IMR-90 (cell line): ENCODE data around the gene TCF25. TPM values are rescaled to one million over a fixed set of nuclear protein-coding genes. Genes with fewer than 3 reads are reported as not detected.

ENCODE experiments used
- ATAC-seq: fragments of 200-7000 bp; cut with Tn5 transposase; 2 replicates; pipeline ENCODE4 v1.9.1; 2020; ENCODE audit warnings: low read depth, mild to moderate bottlenecking, moderate library complexity
- BruUV-seq: library from RNA; stranded (reverse); fragments of 400-500 nt; replicated peaks from 2 replicates; lab custom pipeline; 2021; lab: Mats Ljungman, UMichigan
- CTCF ChIA-PET: fragments of 300-600 bp; formaldehyde crosslinking; extraction: SDS; loops from one replicate; lab custom pipeline; 2021; ENCODE audit warnings: antibody characterized with exemption; lab: Yijun Ruan, JAX
- POLR2A ChIA-PET: fragments of 300-600 bp; sonication (Branson Sonifier 250); formaldehyde crosslinking; loops from one replicate; lab custom pipeline; 2022; ENCODE audit warnings: antibody characterized with exemption; ENCODE audit not compliant: unreplicated experiment; lab: Charles Lee
- DNase-seq: peaks from one replicate; pipeline ENCODE4 v3.0.0; 2013
- H2AFZ ChIP-seq: replicated peaks from 2 replicates; pipeline ENCODE3; 2013; ENCODE audit warnings: low read length, mild to moderate bottlenecking; ENCODE audit not compliant: poor library complexity
- H2AK5ac ChIP-seq: 2 replicates; pipeline ENCODE4 v1.6.1; 2013; ENCODE audit warnings: low read depth, low read length, inconsistent platforms
- H2AK9ac ChIP-seq: replicated peaks from 2 replicates; pipeline ENCODE3; 2013; ENCODE audit warnings: mild to moderate bottlenecking, low read depth, low read length, moderate library complexity; ENCODE audit not compliant: poor library complexity
- H2BK120ac ChIP-seq: 2 replicates; pipeline ENCODE4 v1.6.1; 2013; ENCODE audit warnings: low read depth, low read length, inconsistent platforms
- H2BK15ac ChIP-seq: 3 replicates; pipeline ENCODE4 v1.6.1; 2013; ENCODE audit warnings: low read depth, low read length, inconsistent platforms
- H2BK20ac ChIP-seq: 2 replicates; pipeline ENCODE4 v1.6.1; 2013; ENCODE audit warnings: low read depth, mild to moderate bottlenecking, inconsistent platforms, low read length, moderate library complexity
- H2BK5ac ChIP-seq: 2 replicates; pipeline ENCODE4 v1.6.1; 2013; ENCODE audit warnings: mild to moderate bottlenecking, low read depth, low read length, inconsistent platforms; ENCODE audit not compliant: poor library complexity, severe bottlenecking
- H3K14ac ChIP-seq: replicated peaks from 2 replicates; pipeline ENCODE4 v1.6.1; 2013; ENCODE audit warnings: low read depth, low read length, inconsistent platforms
- H3K18ac ChIP-seq: 2 replicates; pipeline ENCODE4 v1.6.1; 2013; ENCODE audit warnings: low read depth, low read length, control low read depth
- H3K23ac ChIP-seq: 2 replicates; pipeline ENCODE4 v1.6.1; 2013; ENCODE audit warnings: low read depth, low read length, inconsistent platforms
- H3K27ac ChIP-seq: 2 replicates; pipeline ENCODE4 v1.5.1; 2013; ENCODE audit warnings: mild to moderate bottlenecking, control low read depth, low read length; ENCODE audit not compliant: insufficient read depth
- H3K27me3 ChIP-seq: 2 replicates; pipeline ENCODE4 v1.6.1; 2013; ENCODE audit warnings: low read length; ENCODE audit not compliant: control insufficient read depth, insufficient read depth
- H3K36me3 ChIP-seq: 2 replicates; pipeline ENCODE4 v1.6.1; 2013; ENCODE audit warnings: low read length, mixed read lengths; ENCODE audit not compliant: control insufficient read depth, insufficient read depth
- H3K4ac ChIP-seq: 2 replicates; pipeline ENCODE4 v1.6.1; 2013; ENCODE audit warnings: low read depth, low read length, inconsistent platforms
- H3K4me1 ChIP-seq: 2 replicates; pipeline ENCODE4 v1.6.1; 2013; ENCODE audit warnings: low read length, mixed read lengths; ENCODE audit not compliant: control insufficient read depth, insufficient read depth
- H3K4me2 ChIP-seq: 2 replicates; pipeline ENCODE4 v1.6.1; 2013; ENCODE audit warnings: low read depth, mild to moderate bottlenecking, control low read depth, low read length, moderate library complexity
- H3K4me3 ChIP-seq: 2 replicates; pipeline ENCODE4 v1.5.1; 2013; ENCODE audit warnings: low read depth, mild to moderate bottlenecking, control low read depth, low read length, moderate library complexity; ENCODE audit not compliant: insufficient read depth
- H3K56ac ChIP-seq: 2 replicates; pipeline ENCODE4 v1.6.1; 2013; ENCODE audit warnings: low read length, inconsistent platforms; ENCODE audit not compliant: insufficient read depth; ENCODE audit errors: extremely low read depth
- H3K79me1 ChIP-seq, 2 experiments: 2 replicates each; pipeline ENCODE4 v1.6.1; 2013; ENCODE audit warnings: low read length in 2 of 2, inconsistent platforms in 1 of 2, low read depth in 1 of 2
- H3K9ac ChIP-seq: 2 replicates; pipeline ENCODE4 v1.6.1; 2013; ENCODE audit warnings: low read depth, low read length, control low read depth
- H3K9me1 ChIP-seq: 2 replicates; pipeline ENCODE4 v1.6.1; 2013; ENCODE audit warnings: low read length, inconsistent platforms; ENCODE audit not compliant: insufficient read depth
- H3K9me3 ChIP-seq: 2 replicates; pipeline ENCODE4 v1.6.1; 2013; ENCODE audit warnings: low read length; ENCODE audit not compliant: control insufficient read depth, insufficient read depth
- H4K20me1 ChIP-seq: 2 replicates; pipeline ENCODE4 v1.6.1; 2013; ENCODE audit warnings: low read length, inconsistent platforms; ENCODE audit not compliant: insufficient read depth
- H4K5ac ChIP-seq: 2 replicates; pipeline ENCODE4 v1.6.1; 2013; ENCODE audit warnings: mild to moderate bottlenecking, low read depth, low read length, control low read depth
- H4K8ac ChIP-seq, 2 experiments: 2 replicates each; pipeline ENCODE4 v1.6.1; 2013; ENCODE audit warnings: low read depth in 2 of 2, low read length in 2 of 2, control low read depth in 1 of 2, inconsistent platforms in 1 of 2
- H4K91ac ChIP-seq: 2 replicates; pipeline ENCODE4 v1.6.1; 2013; ENCODE audit warnings: low read depth, low read length, inconsistent platforms; ENCODE audit not compliant: insufficient read depth
- BHLHE40 ChIP-seq: fragments of 150-350 bp; IDR thresholded peaks from 2 replicates; pipeline ENCODE4 v1.6.1; 2016; ENCODE audit warnings: mild to moderate bottlenecking, low read depth, low read length
- CEBPB ChIP-seq: IDR thresholded peaks from 2 replicates; pipeline ENCODE4 v1.6.1; 2012; ENCODE audit warnings: low read depth, low read length, improper control_type of control experiment
- CHD1 ChIP-seq: IDR thresholded peaks from 2 replicates; pipeline ENCODE4 v1.6.1; 2012; ENCODE audit warnings: low read depth, low read length, improper control_type of control experiment
- FOS ChIP-seq: fragments of 150-350 bp; IDR thresholded peaks from 2 replicates; pipeline ENCODE4 v1.6.1; 2016; ENCODE audit warnings: low read depth, low read length
- MAFK ChIP-seq: IDR thresholded peaks from 2 replicates; pipeline ENCODE4 v1.6.1; 2012; ENCODE audit warnings: low read depth, low read length, improper control_type of control experiment
- MAZ ChIP-seq: IDR thresholded peaks from 2 replicates; pipeline ENCODE4 v1.6.1; 2012; ENCODE audit warnings: low read depth, mild to moderate bottlenecking, low read length, improper control_type of control experiment, moderate library complexity, borderline replicate concordance
- MXI1 ChIP-seq: IDR thresholded peaks from 2 replicates; pipeline ENCODE4 v1.6.1; 2012; ENCODE audit warnings: low read depth, mild to moderate bottlenecking, low read length, moderate library complexity, borderline replicate concordance
- NFE2L2 ChIP-seq: fragments of 150-350 bp; IDR thresholded peaks from 2 replicates; pipeline ENCODE4 v1.6.1; 2016; ENCODE audit warnings: low read depth, mild to moderate bottlenecking, low read length
- POLR2A ChIP-seq: IDR thresholded peaks from 2 replicates; pipeline ENCODE4 v1.6.1; 2012; ENCODE audit warnings: mild to moderate bottlenecking, low read depth, low read length
- RAD21 ChIP-seq: IDR thresholded peaks from 2 replicates; pipeline ENCODE4 v1.6.1; 2012; ENCODE audit warnings: low read length, improper control_type of control experiment
- RCOR1 ChIP-seq: IDR thresholded peaks from 2 replicates; pipeline ENCODE4 v1.6.1; 2012; ENCODE audit warnings: mild to moderate bottlenecking, low read length, improper control_type of control experiment; ENCODE audit not compliant: insufficient replicate concordance
- RFX5 ChIP-seq: IDR thresholded peaks from 2 replicates; pipeline ENCODE4 v1.8.0; 2012; ENCODE audit warnings: low read depth, mild to moderate bottlenecking, low read length, moderate library complexity
- SMC3 ChIP-seq: fragments of 150-350 bp; IDR thresholded peaks from 2 replicates; pipeline ENCODE4 v1.6.1; 2016; ENCODE audit warnings: low read depth, mild to moderate bottlenecking, antibody characterized with exemption, low read length, moderate library complexity
- USF2 ChIP-seq: fragments of 150-350 bp; IDR thresholded peaks from 2 replicates; pipeline ENCODE4 v1.6.1; 2017; ENCODE audit warnings: mild to moderate bottlenecking, antibody characterized with exemption, low read length, low read depth
- WGBS, 2 experiments: methylation state at CpG; one replicate each; pipeline versions ENCODE4 v1.1.5 to v1.1.7; 2013; ENCODE audit warnings: missing lambda C conversion rate in 2 of 2; ENCODE audit not compliant: insufficient read length in 1 of 2; ENCODE audit errors: extremely low coverage in 2 of 2; 5-methylcytosine and 5-hydroxymethylcytosine counted together
- dilution Hi-C: fragments of 300-500 bp; cut with HindIII; formaldehyde crosslinking; loops from one replicate; pipeline ENCODE4 v1.14.3; 2018; ENCODE audit warnings: low sequenced_read_pairs; ENCODE audit not compliant: unreplicated experiment
- in situ Hi-C: fragments of 300-500 bp; cut with MboI; formaldehyde crosslinking; loops from 3 replicates; pipeline ENCODE4 v1.14.3; 2019; ENCODE audit warnings: low sequenced_read_pairs, inconsistent platforms, mixed read lengths
- intact Hi-C: fragments of 100-400 bp; cut with micrococcal nuclease; formaldehyde crosslinking; loops from 2 replicates; pipeline ENCODE4 v1.10.0; 2022
- polyA plus RNA-seq, 3 experiments: library from polyadenylated mRNA; depleted of rRNA; stranded (reverse); fragments of >200 nt; gene quantifications; 2 replicates each; pipeline ENCODE4 v1.2.3, GENCODE V29; 2012; ENCODE audit warnings: low replicate concordance in 1 of 3
- total RNA-seq: library from RNA; depleted of rRNA; stranded (reverse); fragments of >200 nt; gene quantifications from 2 replicates; pipeline ENCODE4 v1.2.3, GENCODE V29; 2012
- TF ChIP-seq, protein P1 (sequence below): conservative IDR thresholded peaks from 2 replicates; pipeline ENCODE4 v1.5.1; 2012; ENCODE audit warnings: mild to moderate bottlenecking, low read depth, low read length, improper control_type of control experiment
- TF ChIP-seq, protein P2 (sequence below): fragments of 150-350 bp; IDR thresholded peaks from 2 replicates; pipeline ENCODE4 v1.6.1; 2016; ENCODE audit warnings: low read depth, mild to moderate bottlenecking, low read length, moderate library complexity, borderline replicate concordance

TCF25 gene
- total and polyA plus RNA-seq, 2 of the 4 experiments (the other 2 are of a cell fraction): 127 to 184 TPM

- peaks cover 75% of the 10 kb centered on the region for H3K36me3 ChIP-seq
Measured at GRCh38 chr16:89902980-89903379, 29.6 kb downstream of the TCF25 start.

More at GRCh38 chr16:89902980-89903379, 29.6 kb downstream of the TCF25 start:
- no peak overlapping the region for H3K23ac ChIP-seq
- no peaks in the 10 kb centered on the region for H3K4me1 ChIP-seq
- H2BK20ac ChIP-seq: no peak overlapping the region
- intact Hi-C loops (no loop called here), dilution Hi-C loops (no loop called here), in situ Hi-C loops (no loop called here)
- H4K91ac ChIP-seq: no peak overlapping the region
- no peak overlapping the region for H2BK120ac ChIP-seq
- no peak overlapping the region for H2AK5ac ChIP-seq
- H2AK9ac ChIP-seq: no peak overlapping the region
- peaks cover 3 to 16% of the 10 kb centered on the region in 2 experiments for H3K79me1 ChIP-seq
- H3K56ac ChIP-seq: no peak overlapping the region
- H3K14ac ChIP-seq: no peak overlapping the region
- no peak overlapping the region for H3K27ac ChIP-seq
- H4K20me1 ChIP-seq: no peaks in the 10 kb centered on the region; the same call in none of the 2 replicates
- TF ChIP-seq, protein P1, sequence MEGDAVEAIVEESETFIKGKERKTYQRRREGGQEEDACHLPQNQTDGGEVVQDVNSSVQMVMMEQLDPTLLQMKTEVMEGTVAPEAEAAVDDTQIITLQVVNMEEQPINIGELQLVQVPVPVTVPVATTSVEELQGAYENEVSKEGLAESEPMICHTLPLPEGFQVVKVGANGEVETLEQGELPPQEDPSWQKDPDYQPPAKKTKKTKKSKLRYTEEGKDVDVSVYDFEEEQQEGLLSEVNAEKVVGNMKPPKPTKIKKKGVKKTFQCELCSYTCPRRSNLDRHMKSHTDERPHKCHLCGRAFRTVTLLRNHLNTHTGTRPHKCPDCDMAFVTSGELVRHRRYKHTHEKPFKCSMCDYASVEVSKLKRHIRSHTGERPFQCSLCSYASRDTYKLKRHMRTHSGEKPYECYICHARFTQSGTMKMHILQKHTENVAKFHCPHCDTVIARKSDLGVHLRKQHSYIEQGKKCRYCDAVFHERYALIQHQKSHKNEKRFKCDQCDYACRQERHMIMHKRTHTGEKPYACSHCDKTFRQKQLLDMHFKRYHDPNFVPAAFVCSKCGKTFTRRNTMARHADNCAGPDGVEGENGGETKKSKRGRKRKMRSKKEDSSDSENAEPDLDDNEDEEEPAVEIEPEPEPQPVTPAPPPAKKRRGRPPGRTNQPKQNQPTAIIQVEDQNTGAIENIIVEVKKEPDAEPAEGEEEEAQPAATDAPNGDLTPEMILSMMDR: no peak
- TF ChIP-seq USF2 (no peak), BHLHE40 (no peak), CHD1 (no peak), MAFK (no peak), RAD21 (no peak), MXI1 (no peak), RCOR1 (no peak), MAZ (no peak), CEBPB (no peak), FOS (no peak), POLR2A (no peak), RFX5 (no peak), SMC3 (no peak), NFE2L2 (no peak)
- TF ChIP-seq, protein P2, sequence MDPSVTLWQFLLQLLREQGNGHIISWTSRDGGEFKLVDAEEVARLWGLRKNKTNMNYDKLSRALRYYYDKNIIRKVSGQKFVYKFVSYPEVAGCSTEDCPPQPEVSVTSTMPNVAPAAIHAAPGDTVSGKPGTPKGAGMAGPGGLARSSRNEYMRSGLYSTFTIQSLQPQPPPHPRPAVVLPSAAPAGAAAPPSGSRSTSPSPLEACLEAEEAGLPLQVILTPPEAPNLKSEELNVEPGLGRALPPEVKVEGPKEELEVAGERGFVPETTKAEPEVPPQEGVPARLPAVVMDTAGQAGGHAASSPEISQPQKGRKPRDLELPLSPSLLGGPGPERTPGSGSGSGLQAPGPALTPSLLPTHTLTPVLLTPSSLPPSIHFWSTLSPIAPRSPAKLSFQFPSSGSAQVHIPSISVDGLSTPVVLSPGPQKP: no peak
- H3K9me3 ChIP-seq: no peaks in the 10 kb centered on the region
- DNase-seq: no peak
- no peak overlapping the region for H2BK5ac ChIP-seq
- no peak overlapping the region for H2AFZ ChIP-seq
- no peaks in the 10 kb centered on the region for H3K9me1 ChIP-seq
- no peak overlapping the region for H3K18ac ChIP-seq
- 86% methylated on average over 10 of the region's 11 CpGs; no CpG with 5 or more reads in 1 of the 2 experiments for WGBS, 2 experiments
- H3K27me3 ChIP-seq: no peaks in the 10 kb centered on the region
- ChIA-PET POLR2A (no interaction called here), CTCF (no interaction called here)
- H3K4ac ChIP-seq: no peak overlapping the region
- BruUV-seq: no TSS peak
- H3K4me2 ChIP-seq: no peak overlapping the region
- ATAC-seq: no peak
- H4K5ac ChIP-seq: no peak overlapping the region
- no peak overlapping the region for H3K9ac ChIP-seq
- H3K4me3 ChIP-seq: no peak overlapping the region
- H2BK15ac ChIP-seq: no peak overlapping the region
- no peak overlapping the region for H4K8ac ChIP-seq
